ENCODE measurements around the gene MLLT11. TPM values are rescaled to one million over a fixed set of nuclear protein-coding genes. Genes with fewer than 3 reads are reported as not detected.

Gene MLLT11, protein sequence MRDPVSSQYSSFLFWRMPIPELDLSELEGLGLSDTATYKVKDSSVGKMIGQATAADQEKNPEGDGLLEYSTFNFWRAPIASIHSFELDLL
- 1.5 and 2.1 TPM in 2 replicates for total RNA-seq (2022)
- percentile 36 among the genes with signal in this experiment for Bru-seq, nascent RNA
- percentile 51 among the genes with signal in this experiment for BruChase-seq, experiment 1, labeled RNA remaining after a 6-hour chase
- percentile 38 among the genes with signal in this experiment for BruChase-seq, experiment 2, labeled RNA remaining after a 2-hour chase
- long read RNA-seq, full-length matches to known transcripts, result 11 of 13 reads
- long read RNA-seq, partial matches to known transcripts, result 0 of 13 reads
- long read RNA-seq, other reads (novel, unspliced or antisense), result 2 of 13 reads

DNA sequence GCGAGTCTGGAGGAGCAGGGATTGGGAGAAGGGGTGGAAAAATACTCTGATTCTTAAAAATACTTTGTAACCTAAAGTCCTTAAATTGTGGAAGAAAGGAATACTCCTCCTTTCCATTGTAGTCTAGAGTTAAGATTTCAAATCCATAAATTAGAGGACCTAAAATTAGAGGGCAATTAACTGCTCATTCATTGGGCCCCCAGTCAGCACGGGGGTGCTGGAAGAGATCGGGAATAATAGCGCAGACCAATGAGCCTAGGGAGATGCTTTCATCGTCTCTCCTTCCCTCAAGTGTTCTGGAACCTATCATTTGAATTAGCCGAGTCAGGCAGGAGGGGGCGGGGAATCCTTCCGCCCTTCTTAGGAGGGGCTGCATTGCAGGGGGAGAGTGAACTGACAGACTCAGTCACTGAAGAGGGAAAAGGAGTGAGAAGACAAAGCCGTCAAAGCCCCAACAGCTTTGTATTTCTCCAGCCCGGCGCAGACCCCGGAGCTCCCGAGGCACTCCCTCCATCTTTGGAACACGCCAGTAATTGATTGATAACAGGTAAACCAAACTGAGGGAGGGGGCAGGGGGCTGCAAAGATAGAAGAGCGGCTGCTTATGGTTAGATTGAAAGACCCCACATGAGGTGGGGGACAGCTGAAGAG lies at the start of gene MLLT11:
Gene MLLT11, plus strand, starts transcription at position 391 of the 650 bp plus-strand sequence. CDS start 6,828 bp downstream, outside the sequence.
- TSS peak; percentile 35 for BruUV-seq (replicated peaks)
- CTCF ChIA-PET, result interaction anchor here (0.6 to 1.8 kb wide), 3 partner anchors 11 to 761 kb away, joined by 4 to 5 read pairs (median 5); partner anchors contain the start of genes C1orf56 and GABPB2
- DNase-seq, result no peak
- H3K4me1 Mint-ChIP-seq (ENCODE audit: low read depth, unreplicated experiment), result peaks cover 51% of the 10 kb centered on the region
- intact Hi-C loops (cut with micrococcal nuclease; ENCODE audit: unreplicated experiment), result no loop called here
- peak within 1 kb of the TSS; percentile 81 for H3K4me3 Mint-ChIP-seq (ENCODE audit: low read depth, unreplicated experiment)
- no peaks in the 10 kb centered on the region for H3K27me3 Mint-ChIP-seq (ENCODE audit: unreplicated experiment)
- no peaks in the 10 kb centered on the region for H3K9me3 Mint-ChIP-seq (ENCODE audit: low read depth, unreplicated experiment)
- H3K27ac Mint-ChIP-seq (ENCODE audit: unreplicated experiment), result peak within 1 kb of the TSS; percentile 78
- H3K36me3 Mint-ChIP-seq (ENCODE audit: insufficient read depth, unreplicated experiment), result peaks cover 52% of the 10 kb centered on the region
- no peak for TF ChIP-seq CTCF (IDR thresholded peaks at IDR 0.05; ENCODE audit: unreplicated experiment)

DNA sequence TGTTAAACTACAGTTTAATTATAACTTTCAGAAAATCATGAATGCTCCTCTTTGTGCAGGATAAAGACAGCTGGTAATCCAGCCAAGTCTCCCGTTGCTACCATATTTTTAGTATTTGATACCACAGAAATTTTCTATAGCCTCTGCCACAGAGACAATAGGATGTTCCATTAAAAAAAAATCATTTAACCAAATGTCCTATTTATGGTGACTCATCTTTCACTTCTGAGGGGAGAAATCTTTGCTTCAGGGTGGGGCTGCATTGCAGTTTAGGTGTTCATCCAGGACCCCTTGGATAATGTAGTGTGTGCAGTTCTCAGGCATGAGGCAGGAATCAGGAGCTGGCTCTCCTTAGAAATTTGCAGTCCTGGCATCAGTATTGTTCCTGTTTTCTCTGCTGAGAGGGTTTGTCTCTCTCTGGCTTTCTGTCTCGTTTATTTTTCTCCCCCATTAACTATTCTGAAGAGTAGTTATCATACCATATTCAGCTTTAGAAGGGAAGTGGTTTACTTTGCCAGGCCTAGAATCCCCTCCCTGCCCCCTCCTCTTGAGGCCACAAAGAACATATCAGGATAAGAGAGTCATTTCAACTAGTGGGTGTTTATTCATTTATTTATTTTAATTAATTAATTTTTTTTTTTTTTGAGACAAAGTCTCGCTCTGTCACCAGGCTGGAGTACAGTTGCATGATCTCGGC lies 48.9 kb upstream of the MLLT11 start:
- H3K27me3 Mint-ChIP-seq (ENCODE audit: unreplicated experiment), result no peaks in the 10 kb centered on the region
- H3K4me3 Mint-ChIP-seq (ENCODE audit: low read depth, unreplicated experiment), result no peak overlapping the region
- intact Hi-C loops (cut with micrococcal nuclease; ENCODE audit: unreplicated experiment), result no loop called here
- H3K36me3 Mint-ChIP-seq (ENCODE audit: insufficient read depth, unreplicated experiment), result peaks cover 30% of the 10 kb centered on the region
- no peak overlapping the region for H3K27ac Mint-ChIP-seq (ENCODE audit: unreplicated experiment)
- DNase-seq, result no peak
- TF ChIP-seq CTCF (IDR thresholded peaks at IDR 0.05; ENCODE audit: unreplicated experiment), result no peak
- CTCF ChIA-PET, result no interaction called here
- H3K9me3 Mint-ChIP-seq (ENCODE audit: low read depth, unreplicated experiment), result no peaks in the 10 kb centered on the region
- H3K4me1 Mint-ChIP-seq (ENCODE audit: low read depth, unreplicated experiment), result peaks cover 27% of the 10 kb centered on the region
- BruUV-seq (replicated peaks), result no TSS peak

- Mint-ChIP-seq H3K9me3 (ENCODE audit: low read depth, unreplicated experiment) (no peaks in the 10 kb centered on the region), H3K4me1 (ENCODE audit: low read depth, unreplicated experiment) (peaks cover 12% of the 10 kb centered on the region), H3K27ac (ENCODE audit: unreplicated experiment) (no peak overlapping the region), H3K4me3 (ENCODE audit: low read depth, unreplicated experiment) (no peak overlapping the region), H3K36me3 (ENCODE audit: insufficient read depth, unreplicated experiment) (peaks cover 20% of the 10 kb centered on the region), H3K27me3 (ENCODE audit: unreplicated experiment) (no peaks in the 10 kb centered on the region)
- no peak for TF ChIP-seq CTCF (IDR thresholded peaks at IDR 0.05; ENCODE audit: unreplicated experiment)
- no peak for DNase-seq
- CTCF ChIA-PET, result no interaction called here
- BruUV-seq (replicated peaks), result no TSS peak
- intact Hi-C loops (cut with micrococcal nuclease; ENCODE audit: unreplicated experiment), result no loop called here
These were observed 47.3 kb upstream of the MLLT11 start for GRCh38 chr1:151012684-151013471.

- intact Hi-C loops (cut with micrococcal nuclease; ENCODE audit: unreplicated experiment), result no loop called here
- H3K27me3 Mint-ChIP-seq (ENCODE audit: unreplicated experiment), result no peaks in the 10 kb centered on the region
- peaks cover 14% of the 10 kb centered on the region for H3K36me3 Mint-ChIP-seq (ENCODE audit: insufficient read depth, unreplicated experiment)
- no TSS peak for BruUV-seq (replicated peaks)
- DNase-seq, result no peak
- no peak for TF ChIP-seq CTCF (IDR thresholded peaks at IDR 0.05; ENCODE audit: unreplicated experiment)
- H3K27ac Mint-ChIP-seq (ENCODE audit: unreplicated experiment), result no peak overlapping the region
- no peaks in the 10 kb centered on the region for H3K9me3 Mint-ChIP-seq (ENCODE audit: low read depth, unreplicated experiment)
- no peak overlapping the region for H3K4me3 Mint-ChIP-seq (ENCODE audit: low read depth, unreplicated experiment)
- CTCF ChIA-PET, result no interaction called here
- H3K4me1 Mint-ChIP-seq (ENCODE audit: low read depth, unreplicated experiment), result peaks cover 9% of the 10 kb centered on the region
These were observed 46.7 kb upstream of the MLLT11 start for GRCh38 chr1:151013518-151013917.
